Lung (tissue), 12 donors: ENCODE measurements around the gene ADCY5. TPM values are rescaled to one million over a fixed set of nuclear protein-coding genes. Genes with fewer than 3 reads are reported as not detected.

Source experiments
- ATAC-seq: fragments of 200-7000 bp; cut with Tn5 transposase; one replicate; pipeline ENCODE4 v1.9.1; 2020; ENCODE audit warnings: moderate number of reproducible peaks; ENCODE audit not compliant: insufficient read depth, low FRiP score
- DNase-seq, 3 donors: peaks; one replicate each; pipeline ENCODE4 v3.0.0-alpha.2; 2013 to 2017
- H3K27ac ChIP-seq, 2 donors: one replicate each; pipeline ENCODE4 v1.5.1; 2013; ENCODE audit warnings: mild to moderate bottlenecking in 2 of 2, moderate library complexity in 2 of 2, control low read depth in 1 of 2, inconsistent platforms in 1 of 2, low read depth in 1 of 2, low read length in 1 of 2
- H3K27me3 ChIP-seq, 3 donors: one replicate each; pipeline ENCODE4 v1.5.1; 2013; ENCODE audit warnings: low read length in 2 of 3; ENCODE audit not compliant: control insufficient read depth in 3 of 3, insufficient read depth in 3 of 3
- H3K36me3 ChIP-seq, 4 donors: one replicate each; pipeline ENCODE4 v1.5.1; 2013; ENCODE audit warnings: low read length in 4 of 4, mild to moderate bottlenecking in 1 of 4, moderate library complexity in 1 of 4; ENCODE audit not compliant: control insufficient read depth in 4 of 4, insufficient read depth in 4 of 4
- H3K4me1 ChIP-seq, 5 donors: one replicate each; pipeline ENCODE4 v1.5.1; 2013; ENCODE audit warnings: low read length in 5 of 5, mild to moderate bottlenecking in 2 of 5, moderate library complexity in 1 of 5; ENCODE audit not compliant: control insufficient read depth in 5 of 5, insufficient read depth in 5 of 5
- H3K4me3 ChIP-seq: one replicate; pipeline ENCODE4 v1.5.1; 2013; ENCODE audit warnings: mild to moderate bottlenecking, control low read depth, moderate library complexity
- H3K9ac ChIP-seq, 2 donors: one replicate each; pipeline ENCODE4 v1.5.1; 2013; ENCODE audit warnings: low read length in 2 of 2, control low read depth in 1 of 2; ENCODE audit not compliant: insufficient read depth in 1 of 2
- H3K9me3 ChIP-seq, 4 donors: one replicate each; pipeline ENCODE4 v1.5.1; 2013; ENCODE audit warnings: low read length in 3 of 4, mild to moderate bottlenecking in 1 of 4, moderate library complexity in 1 of 4; ENCODE audit not compliant: control insufficient read depth in 4 of 4, insufficient read depth in 3 of 4
- WGBS, 2 donors: extraction: QIAGEN DNeasy Blood & Tissue Kit; methylation state at CpG; one replicate each; pipeline ENCODE4 v1.1.7; 2013; 5-methylcytosine and 5-hydroxymethylcytosine counted together
- polyA plus RNA-seq, 2 donors: library from polyadenylated mRNA; stranded (reverse); fragments of 200-250 nt; gene quantifications; one replicate each; pipeline ENCODE4 v1.2.1, GENCODE V29; 2013
- total RNA-seq, 2 donors: library from RNA; depleted of rRNA in 1 of 2; stranded (reverse); fragments of >200 nt in 1 of 2; gene quantifications; one replicate each; pipeline ENCODE4 v1.2.1, GENCODE V29; 2014 to 2021
- TF ChIP-seq, protein P1 (sequence below): IDR thresholded peaks from 2 replicates; pipeline ENCODE4 v1.5.1; 2012; ENCODE audit warnings: mild to moderate bottlenecking; ENCODE audit errors: control extremely low read depth, extremely low read depth
- donor health status: control.
- donor health status: control.
- donor health status: Bipolar disorder and iron deficiency.
- donor health status: healthy.
- donor health status: DM: yes; HTN: yes; CAD: no.

ADCY5 gene
- total and polyA plus RNA-seq, 4 donors = 1.2 to 8.4 (median 2.4) TPM

DNA sequence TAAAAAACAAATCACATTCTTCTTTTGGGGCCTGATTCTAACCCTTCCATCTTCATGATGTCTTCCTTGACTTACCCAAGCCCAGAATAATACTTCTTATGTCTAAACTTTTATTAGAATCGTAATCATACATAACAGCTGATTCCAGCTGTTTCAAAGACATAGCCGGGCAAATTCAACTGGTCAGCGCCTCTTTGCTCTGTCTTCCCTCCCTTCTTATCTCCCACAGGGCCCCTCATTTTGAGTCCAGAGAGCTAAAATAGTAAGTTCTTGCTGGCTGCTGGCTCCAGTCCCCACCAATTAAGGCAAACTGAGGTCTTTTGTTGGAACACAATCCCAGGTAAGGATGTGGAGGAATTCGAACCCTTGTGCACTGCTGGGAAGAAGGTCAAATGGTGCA lies 108.6 kb downstream of the ADCY5 start:
- Histone ChIP-seq H3K9ac (no peak overlapping the region), H3K36me3 (no peaks in the 10 kb centered on the region), H3K4me1 (peaks cover 0 to 12% (median 4%) of the 10 kb centered on the region in 5 donors), H3K4me3 (no peak overlapping the region), H3K9me3 (peaks cover 0 to 2% (median 0%) of the 10 kb centered on the region in 4 donors), H3K27me3 (no peaks in the 10 kb centered on the region), H3K27ac (peak overlapping the region in 1 of 2 donors; percentile 64)
- DNase-seq (peak; percentile 40 to 87 (median 85)), ATAC-seq (no peak)
- TF ChIP-seq, protein P1, sequence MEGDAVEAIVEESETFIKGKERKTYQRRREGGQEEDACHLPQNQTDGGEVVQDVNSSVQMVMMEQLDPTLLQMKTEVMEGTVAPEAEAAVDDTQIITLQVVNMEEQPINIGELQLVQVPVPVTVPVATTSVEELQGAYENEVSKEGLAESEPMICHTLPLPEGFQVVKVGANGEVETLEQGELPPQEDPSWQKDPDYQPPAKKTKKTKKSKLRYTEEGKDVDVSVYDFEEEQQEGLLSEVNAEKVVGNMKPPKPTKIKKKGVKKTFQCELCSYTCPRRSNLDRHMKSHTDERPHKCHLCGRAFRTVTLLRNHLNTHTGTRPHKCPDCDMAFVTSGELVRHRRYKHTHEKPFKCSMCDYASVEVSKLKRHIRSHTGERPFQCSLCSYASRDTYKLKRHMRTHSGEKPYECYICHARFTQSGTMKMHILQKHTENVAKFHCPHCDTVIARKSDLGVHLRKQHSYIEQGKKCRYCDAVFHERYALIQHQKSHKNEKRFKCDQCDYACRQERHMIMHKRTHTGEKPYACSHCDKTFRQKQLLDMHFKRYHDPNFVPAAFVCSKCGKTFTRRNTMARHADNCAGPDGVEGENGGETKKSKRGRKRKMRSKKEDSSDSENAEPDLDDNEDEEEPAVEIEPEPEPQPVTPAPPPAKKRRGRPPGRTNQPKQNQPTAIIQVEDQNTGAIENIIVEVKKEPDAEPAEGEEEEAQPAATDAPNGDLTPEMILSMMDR = no peak
- 84 to 85% methylated on average over 4 of the region's 4 CpGs for WGBS, 2 donors

DNA sequence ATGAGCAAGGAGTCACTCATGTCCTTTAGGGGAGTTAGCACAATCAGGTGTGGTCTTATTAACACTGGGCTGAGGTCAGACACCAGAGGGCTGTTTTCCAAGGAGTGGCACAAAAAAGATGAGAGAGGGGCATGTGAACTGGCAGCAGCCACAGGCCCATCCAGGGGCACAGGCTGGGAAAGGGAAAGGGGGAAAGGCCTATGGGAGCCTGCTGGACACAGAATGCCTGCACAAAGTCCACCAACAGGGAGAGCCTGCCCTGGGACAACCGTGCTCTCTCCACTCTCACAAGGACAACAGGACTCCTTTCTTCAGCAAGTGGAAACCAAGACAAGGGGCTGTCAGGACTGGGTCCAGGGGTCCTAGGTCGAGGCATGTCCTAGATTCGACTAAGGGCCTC lies 109.6 kb downstream of the ADCY5 start:
- Histone ChIP-seq H3K36me3 (no peaks in the 10 kb centered on the region), H3K9ac (no peak overlapping the region), H3K4me3 (no peak overlapping the region), H3K27ac (peak overlapping the region in 1 of 2 donors; percentile 50), H3K27me3 (no peaks in the 10 kb centered on the region), H3K4me1 (peaks cover 0 to 12% (median 4%) of the 10 kb centered on the region in 5 donors), H3K9me3 (peaks cover 0 to 2% (median 0%) of the 10 kb centered on the region in 4 donors)
- WGBS, 2 donors = 91 to 96% methylated on average over 3 of the region's 3 CpGs
- ATAC-seq (no peak), DNase-seq (no peak)
- TF ChIP-seq, protein P1 = no peak

DNA sequence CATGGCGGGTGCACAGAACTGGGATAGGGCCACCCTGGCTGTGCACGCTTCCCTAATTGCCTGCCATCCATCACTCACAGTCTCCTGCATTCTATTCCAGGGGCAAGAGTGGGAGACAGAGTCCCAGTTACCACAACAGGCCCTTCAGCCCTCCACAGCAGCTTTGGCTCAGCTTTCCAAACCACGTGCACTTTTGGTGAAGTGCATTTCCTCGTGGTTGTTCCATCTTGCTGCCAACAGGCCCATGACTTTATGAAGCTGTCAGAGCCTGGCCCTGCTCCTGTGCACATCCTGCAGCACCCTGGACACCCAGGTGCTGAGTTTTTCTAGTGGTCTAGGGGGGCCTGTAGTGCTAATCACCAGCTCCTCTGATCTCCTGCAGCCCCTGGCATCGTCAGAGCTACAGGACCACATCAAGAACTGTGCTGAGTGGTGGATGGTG lies 110.2 kb downstream of the ADCY5 start:
- Histone ChIP-seq H3K27me3 (no peaks in the 10 kb centered on the region), H3K4me3 (no peak overlapping the region), H3K36me3 (no peaks in the 10 kb centered on the region), H3K9ac (no peak overlapping the region), H3K27ac (peak overlapping the region in 1 of 2 donors; percentile 50), H3K4me1 (peaks cover 0 to 12% (median 4%) of the 10 kb centered on the region in 5 donors), H3K9me3 (peaks cover 0 to 2% (median 0%) of the 10 kb centered on the region in 4 donors)
- WGBS, 2 donors = 55 to 57% methylated on average over 5 of the region's 5 CpGs
- DNase-seq (no peak), ATAC-seq (no peak)
- TF ChIP-seq, protein P1 = no peak
